ENCODE measurements around the gene RGS3.

The RGS3 gene

GRCh38 chr9:113472199-113472598 is 8.7 kb downstream of the RGS3 start:
- Histone ChIP-seq H4K20me1 (ENCODE audit: insufficient read depth, low read length) (no peaks in the 10 kb centered on the region), H3K4me3 (ENCODE audit: low read depth, low read length, poor library complexity, severe bottlenecking) (no peak overlapping the region), H3K9ac (ENCODE audit: low read length) (no peak overlapping the region), H3K4me2 (ENCODE audit: low read length) (no peak overlapping the region), H3K36me3 (ENCODE audit: insufficient read depth, low read length) (no peaks in the 10 kb centered on the region), H3K4me1 (ENCODE audit: insufficient read depth, low read length, severe bottlenecking) (no peaks in the 10 kb centered on the region), H3K79me2 (ENCODE audit: insufficient read depth, low read length) (no peaks in the 10 kb centered on the region), H3K9me3 (ENCODE audit: low read length) (0 out of 2 replicates have a peak, but pooled peaks cover 2% of the 10 kb centered on the region), H3K9me2 (ENCODE audit: low read depth, low read length) (no peaks in the 10 kb centered on the region), H3F3A (ENCODE audit: insufficient read depth, low read length) (no peaks in the 10 kb centered on the region), H3K27me3 (ENCODE audit: insufficient read depth, low read length) (no peaks in the 10 kb centered on the region), H3K27ac (ENCODE audit: low read depth, low read length, poor library complexity, severe bottlenecking) (no peak overlapping the region), H2AFZ (ENCODE audit: low read length) (no peak overlapping the region)
- no peak for TF ChIP-seq CTCF (IDR thresholded peaks at IDR 0.05; ENCODE audit: low read length)
- no peak for TF ChIP-seq EZH2 (IDR thresholded peaks at IDR 0.05; ENCODE audit: borderline replicate concordance, low read length)

- H2AFZ ChIP-seq (ENCODE audit: low read length): no peak overlapping the region
- no peaks in the 10 kb centered on the region for H3K36me3 ChIP-seq (ENCODE audit: insufficient read depth, low read length)
- TF ChIP-seq CTCF (IDR thresholded peaks at IDR 0.05; ENCODE audit: low read length): no peak
- no peak for TF ChIP-seq EZH2 (IDR thresholded peaks at IDR 0.05; ENCODE audit: borderline replicate concordance, low read length)
- H4K20me1 ChIP-seq (ENCODE audit: insufficient read depth, low read length): no peaks in the 10 kb centered on the region
- H3K27me3 ChIP-seq (ENCODE audit: insufficient read depth, low read length): peaks cover 6% of the 10 kb centered on the region; the same call in 1 of the 2 replicates
- H3K9ac ChIP-seq (ENCODE audit: low read length): no peak overlapping the region
- no peak overlapping the region for H3K4me2 ChIP-seq (ENCODE audit: low read length)
- H3K4me3 ChIP-seq (ENCODE audit: low read depth, low read length, poor library complexity, severe bottlenecking): no peak overlapping the region
- no peaks in the 10 kb centered on the region for H3F3A ChIP-seq (ENCODE audit: insufficient read depth, low read length)
- no peaks in the 10 kb centered on the region for H3K9me2 ChIP-seq (ENCODE audit: low read depth, low read length)
- no peak overlapping the region for H3K27ac ChIP-seq (ENCODE audit: low read depth, low read length, poor library complexity, severe bottlenecking)
- no peaks in the 10 kb centered on the region for H3K4me1 ChIP-seq (ENCODE audit: insufficient read depth, low read length, severe bottlenecking)
- no peaks in the 10 kb centered on the region for H3K9me3 ChIP-seq (ENCODE audit: low read length)
- H3K79me2 ChIP-seq (ENCODE audit: insufficient read depth, low read length): no peaks in the 10 kb centered on the region
Observed at GRCh38 chr9:113474360-113475028, 11.0 kb downstream of the RGS3 start.

- H3K9me2 ChIP-seq (ENCODE audit: low read depth, low read length): no peaks in the 10 kb centered on the region
- H3K9me3 ChIP-seq (ENCODE audit: low read length): no peaks in the 10 kb centered on the region
- no peaks in the 10 kb centered on the region for H3F3A ChIP-seq (ENCODE audit: insufficient read depth, low read length)
- H3K4me1 ChIP-seq (ENCODE audit: insufficient read depth, low read length, severe bottlenecking): no peaks in the 10 kb centered on the region
- TF ChIP-seq CTCF (IDR thresholded peaks at IDR 0.05; ENCODE audit: low read length): no peak
- no peak for TF ChIP-seq EZH2 (IDR thresholded peaks at IDR 0.05; ENCODE audit: borderline replicate concordance, low read length)
- H2AFZ ChIP-seq (ENCODE audit: low read length): no peak overlapping the region
- H3K27ac ChIP-seq (ENCODE audit: low read depth, low read length, poor library complexity, severe bottlenecking): no peak overlapping the region
- no peak overlapping the region for H3K4me2 ChIP-seq (ENCODE audit: low read length)
- H3K4me3 ChIP-seq (ENCODE audit: low read depth, low read length, poor library complexity, severe bottlenecking): no peak overlapping the region
- no peaks in the 10 kb centered on the region for H3K79me2 ChIP-seq (ENCODE audit: insufficient read depth, low read length)
- H3K9ac ChIP-seq (ENCODE audit: low read length): no peak overlapping the region
- H3K36me3 ChIP-seq (ENCODE audit: insufficient read depth, low read length): no peaks in the 10 kb centered on the region
- H3K27me3 ChIP-seq (ENCODE audit: insufficient read depth, low read length): peaks cover 6% of the 10 kb centered on the region; the same call in 1 of the 2 replicates
- no peaks in the 10 kb centered on the region for H4K20me1 ChIP-seq (ENCODE audit: insufficient read depth, low read length)
Observed at GRCh38 chr9:113475031-113475430, 11.5 kb downstream of the RGS3 start.
